HepG2 (cell line): ENCODE results near the gene DLX1. TPM values are rescaled to one million over a fixed set of nuclear protein-coding genes. Genes with fewer than 3 reads are reported as not detected.

ENCODE experiments used
- ATAC-seq: fragments of 200-7000 bp; cut with Tn5 transposase; 3 replicates; pipeline ENCODE4 v1.9.1; 2020; ENCODE audit warnings: mild to moderate bottlenecking, moderate library complexity
- BruUV-seq: library from RNA; stranded (reverse); fragments of 400-500 nt; replicated peaks from 2 replicates; lab custom pipeline; 2021; lab: Mats Ljungman, UMichigan
- CTCF ChIA-PET: fragments of 300-600 bp; formaldehyde crosslinking; extraction: SDS; loops from one replicate; lab custom pipeline; 2021; ENCODE audit warnings: low total read pairs, inconsistent platforms, low intra/inter-chr PET ratio; lab: Yijun Ruan, JAX
- POLR2A ChIA-PET: fragments of 350-600 bp; sonication (Branson Sonifier 250); formaldehyde crosslinking; loops from one replicate; lab custom pipeline; 2020; ENCODE audit warnings: antibody characterized with exemption, inconsistent platforms; lab: Yijun Ruan, JAX
- DNase-seq: peaks from one replicate; pipeline ENCODE4 v3.0.0-alpha.2; 2015; ENCODE audit warnings: low spot score
- FAIRE-seq: peaks from 3 replicates; lab custom pipeline; 2011; peaks lifted over from hg19 to GRCh38; lab: Jason Lieb, UNC
- H2AFZ ChIP-seq: one replicate; pipeline ENCODE4 v1.6.1; 2011; ENCODE audit warnings: low read length, inconsistent platforms
- H3K27ac ChIP-seq: fragments of 300-600 bp; 3 replicates; pipeline ENCODE4 v1.8.0; 2011; ENCODE audit warnings: mixed run types, mild to moderate bottlenecking, mixed read lengths, low read length, inconsistent platforms; ENCODE audit not compliant: insufficient read depth; ENCODE audit errors: extremely low read length
- H3K27me3 ChIP-seq, 2 experiments: fragments of 200-600 bp in 1 of 2; 2 replicates in 1 of 2; 3 replicates in 1 of 2; pipeline versions ENCODE4 v1.6.0 to v1.8.0; 2011; ENCODE audit warnings: low read length in 2 of 2, mild to moderate bottlenecking in 2 of 2, moderate library complexity in 2 of 2, inconsistent platforms in 1 of 2; ENCODE audit not compliant: insufficient read depth in 2 of 2, control insufficient read depth in 1 of 2
- H3K36me3 ChIP-seq, 2 experiments: fragments of 200-600 bp in 1 of 2; replicated peaks in 1 of 2; 2 replicates in 1 of 2; 3 replicates in 1 of 2; pipeline versions ENCODE4 v1.5.1 to v1.8.0; 2011; ENCODE audit warnings: low read length in 2 of 2, inconsistent platforms in 1 of 2; ENCODE audit not compliant: insufficient read depth in 2 of 2, control insufficient read depth in 1 of 2
- H3K4me1 ChIP-seq: 2 replicates; pipeline ENCODE4 v1.5.1; 2012; ENCODE audit warnings: low read length, inconsistent platforms; ENCODE audit not compliant: insufficient read depth
- H3K4me2 ChIP-seq: 2 replicates; pipeline ENCODE4 v1.6.0; 2011; ENCODE audit warnings: low read depth, low read length, inconsistent platforms
- H3K4me3 ChIP-seq, 3 experiments: fragments of 200-600 bp in 1 of 3; sonication (generic), shearing (Covaris generic) in 1 of 3; replicated peaks in 1 of 3; 2 replicates each; pipeline ENCODE4 v1.5.1; 2011 to 2016; ENCODE audit warnings: low read length in 3 of 3, inconsistent platforms in 2 of 3, low read depth in 2 of 3, mild to moderate bottlenecking in 2 of 3, control low read depth in 1 of 3, mixed read lengths in 1 of 3; ENCODE audit not compliant: insufficient read depth in 1 of 3
- H3K79me2 ChIP-seq: one replicate; pipeline ENCODE4 v1.6.1; 2011; ENCODE audit warnings: low read length, inconsistent platforms; ENCODE audit not compliant: insufficient read depth
- H3K9ac ChIP-seq: 2 replicates; pipeline ENCODE4 v1.6.0; 2011; ENCODE audit warnings: mild to moderate bottlenecking, low read depth, low read length, inconsistent platforms; ENCODE audit not compliant: insufficient read depth
- H3K9me3 ChIP-seq: 2 replicates; pipeline ENCODE4 v1.5.1; 2012; ENCODE audit warnings: mild to moderate bottlenecking, low read length
- H4K20me1 ChIP-seq: 2 replicates; pipeline ENCODE4 v1.6.0; 2011; ENCODE audit warnings: inconsistent platforms, mild to moderate bottlenecking, low read length, moderate library complexity; ENCODE audit not compliant: insufficient read depth
- AGO2 ChIP-seq: fragments of 200-400 bp; formaldehyde crosslinking; optimal IDR thresholded peaks from 2 replicates; pipeline ENCODE3; 2017; ENCODE audit warnings: mild to moderate bottlenecking, low read depth, low read length, moderate library complexity
- FOXC1 ChIP-seq: sonication (generic); formaldehyde crosslinking; IDR thresholded peaks from 2 replicates; pipeline ENCODE4 v1.8.0; 2022; ENCODE audit warnings: mild to moderate bottlenecking, missing genetic modification reagents, borderline replicate concordance
- GABPA ChIP-seq, 2 experiments: IDR thresholded peaks; 2 replicates each; pipeline ENCODE4 v1.6.1; 2011 to 2016; ENCODE audit warnings: low read depth in 2 of 2, low read length in 1 of 2, missing biosample characterization in 1 of 2, missing genetic modification characterization in 1 of 2
- MEIS2 ChIP-seq: sonication (generic); formaldehyde crosslinking; IDR thresholded peaks from 2 replicates; pipeline ENCODE4 v1.9.0; 2021; ENCODE audit warnings: mild to moderate bottlenecking, missing genetic modification reagents
- NFKBIZ ChIP-seq: IDR thresholded peaks from 2 replicates; pipeline ENCODE4 v1.6.1; 2018; ENCODE audit warnings: missing genetic modification reagents, missing compliant biosample characterization
- NONO ChIP-seq, 2 experiments: fragments of 450-650 bp in 1 of 2; sonication (generic) in 1 of 2; formaldehyde crosslinking in 1 of 2; IDR thresholded peaks in 1 of 2; conservative IDR thresholded peaks in 1 of 2; 2 replicates each; pipeline versions ENCODE4 v1.6.1 to v1.8.0; 2017 to 2022; ENCODE audit warnings: mild to moderate bottlenecking in 1 of 2, missing genetic modification reagents in 1 of 2, moderate library complexity in 1 of 2
- RERE ChIP-seq: IDR thresholded peaks from 2 replicates; pipeline ENCODE4 v1.6.1; 2016; ENCODE audit warnings: low read depth, missing genetic modification reagents, missing compliant biosample characterization
- SMAD1 ChIP-seq: sonication (generic); formaldehyde crosslinking; IDR thresholded peaks from 2 replicates; pipeline ENCODE4 v1.4.0; 2020; ENCODE audit warnings: missing genetic modification reagents, low read depth, mild to moderate bottlenecking, borderline replicate concordance
- STAG1 ChIP-seq: sonication (generic); formaldehyde crosslinking; IDR thresholded peaks from 2 replicates; pipeline ENCODE4 v1.4.0; 2020; ENCODE audit warnings: missing genetic modification reagents
- ZFY ChIP-seq: sonication (generic); formaldehyde crosslinking; IDR thresholded peaks from 2 replicates; pipeline ENCODE4 v1.4.0; 2020; ENCODE audit warnings: missing genetic modification reagents
- ZMAT3 ChIP-seq: sonication (generic); formaldehyde crosslinking; conservative IDR thresholded peaks from 2 replicates; pipeline ENCODE4 v1.7.0; 2021; ENCODE audit warnings: missing genetic modification reagents
- ZNF30 ChIP-seq: sonication (generic); formaldehyde crosslinking; IDR thresholded peaks from 2 replicates; pipeline ENCODE4 v1.5.0; 2020; ENCODE audit warnings: mild to moderate bottlenecking, missing genetic modification reagents
- ZNF891 ChIP-seq: sonication (generic); formaldehyde crosslinking; IDR thresholded peaks from 2 replicates; pipeline ENCODE4 v1.5.0; 2020; ENCODE audit warnings: mild to moderate bottlenecking, missing genetic modification reagents
- WGBS: methylation state at CpG from one replicate; pipeline ENCODE4 v1.1.6; 2017; ENCODE audit warnings: low lambda C conversion rate; 5-methylcytosine and 5-hydroxymethylcytosine counted together
- in situ Hi-C: cut with HindIII; loops from 2 replicates; pipeline ENCODE4 v1.10.0; 2017; ENCODE audit warnings: low pct_unique_long_range_greater_than_20kb; ENCODE audit not compliant: extremely low pct_ligation_motif_present
- intact Hi-C: fragments of 100-400 bp; cut with micrococcal nuclease; formaldehyde crosslinking; loops from one replicate; pipeline ENCODE4 v1.10.0; 2022; ENCODE audit not compliant: unreplicated experiment
- polyA plus RNA-seq, 8 experiments: library from polyadenylated mRNA; depleted of rRNA in 3 of 8; stranded (reverse) in 7 of 8; unstranded in 1 of 8; fragments of >200 nt; fragmentation: Illumina TruSeq in 4 of 8; extraction: Trizol in 4 of 8; gene quantifications; 2 replicates each; pipeline versions ENCODE4 v1.2.1 to v1.2.3, GENCODE V29; 2011 to 2016; ENCODE audit warnings: low read depth in 4 of 8, missing spikeins in 1 of 8, mixed read lengths in 1 of 8; ENCODE audit not compliant: insufficient read depth in 1 of 8
- total RNA-seq, 5 experiments: library from RNA; depleted of rRNA; stranded (reverse); fragments of >200 nt; fragmentation: Illumina TruSeq; extraction: Trizol; gene quantifications; 2 replicates each; pipeline ENCODE4 v1.2.3, GENCODE V29; 2016; ENCODE audit warnings: low read depth in 1 of 5
- TF ChIP-seq, protein P1 (sequence below): sonication (generic); formaldehyde crosslinking; IDR thresholded peaks from 2 replicates; pipeline ENCODE4 v1.5.1; 2020; ENCODE audit warnings: mild to moderate bottlenecking, moderate library complexity, missing genetic modification reagents
- TF ChIP-seq, protein P2 (sequence below): sonication (generic); formaldehyde crosslinking; IDR thresholded peaks from 2 replicates; pipeline ENCODE4 v1.4.0; 2020; ENCODE audit warnings: low read depth, mild to moderate bottlenecking, missing genetic modification reagents
- TF ChIP-seq, protein P3 (sequence below): sonication (generic); formaldehyde crosslinking; IDR thresholded peaks from 2 replicates; pipeline ENCODE4 v1.4.0; 2020; ENCODE audit warnings: missing genetic modification reagents, low read depth, mild to moderate bottlenecking, borderline replicate concordance

The DLX1 gene
- total and polyA plus RNA-seq, 2 of the 13 experiments (the other 11 are each of a cell fraction or from before 2014, with no cell fraction given) = 0.18 to 0.86 TPM

DNA sequence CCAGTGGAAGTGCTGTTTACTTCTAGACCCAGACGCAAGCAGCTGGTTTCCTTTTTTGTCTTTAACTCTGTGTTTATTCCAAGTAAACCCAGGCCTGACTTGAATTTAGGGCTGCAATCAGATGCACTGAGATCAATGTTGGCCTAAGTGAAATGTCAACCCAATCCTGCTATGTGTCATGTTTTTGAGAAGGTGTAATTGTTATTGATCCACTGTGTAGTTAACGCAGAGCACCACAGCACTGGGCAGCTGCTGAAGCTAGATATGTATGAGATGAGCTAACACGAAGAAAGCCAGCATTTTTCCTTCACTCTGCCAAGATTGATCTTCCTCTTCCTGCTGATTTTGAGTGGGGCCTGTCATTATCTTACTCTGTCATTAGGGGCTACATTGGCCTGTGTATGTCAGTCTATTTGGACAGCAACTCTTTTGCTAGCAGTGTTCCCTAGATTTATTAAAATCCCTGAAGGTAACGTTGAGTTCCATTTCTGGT is 18.9 kb upstream of the DLX1 start:
- Histone ChIP-seq H3K9ac (no peak overlapping the region), H3K9me3 (no peaks in the 10 kb centered on the region), H3K4me2 (no peak overlapping the region), H3K4me3 (no peak overlapping the region), H3K36me3 (peaks cover 3 to 5% of the 10 kb centered on the region in 2 experiments; a peak in 4 of 5 replicates), H3K4me1 (peaks cover 5% of the 10 kb centered on the region; the same call in 1 of the 2 replicates), H3K79me2 (no peaks in the 10 kb centered on the region), H3K27ac (no peak overlapping the region), H3K27me3 (no peaks in the 10 kb centered on the region), H4K20me1 (no peaks in the 10 kb centered on the region), H2AFZ (no peak overlapping the region)
- FAIRE-seq (no peak), ATAC-seq (no peak), DNase-seq (no peak)
- POLR2A ChIA-PET = no interaction called here
- intact Hi-C loops = no loop called here
- CTCF ChIA-PET = no interaction called here
- in situ Hi-C loops = no loop called here
- BruUV-seq = no TSS peak
- 88% methylated on average over 4 of the region's 4 CpGs for WGBS
- TF ChIP-seq ZFY (CRISPR knock-in tag) (no peak), NFKBIZ (CRISPR knock-in tag) (no peak), STAG1 (no peak), ZMAT3 (CRISPR knock-in tag) (no peak), NONO (IDR thresholded peaks at IDR 0.05) (no peak), NONO (CRISPR knock-in tag; conservative IDR thresholded peaks at IDR 0.05) (no peak), MEIS2 (no peak), ZNF30 (CRISPR knock-in tag) (no peak), FOXC1 (CRISPR knock-in tag) (no peak), ZNF891 (CRISPR knock-in tag) (no peak), GABPA (IDR thresholded peaks at IDR 0.05; ENCODE audit: low read depth, low read length) (no peak), GABPA (CRISPR knock-in tag; IDR thresholded peaks at IDR 0.05; ENCODE audit: low read depth) (no peak), SMAD1 (CRISPR knock-in tag) (no peak), RERE (CRISPR knock-in tag) (no peak), AGO2 (no peak)
- TF ChIP-seq, protein P1, sequence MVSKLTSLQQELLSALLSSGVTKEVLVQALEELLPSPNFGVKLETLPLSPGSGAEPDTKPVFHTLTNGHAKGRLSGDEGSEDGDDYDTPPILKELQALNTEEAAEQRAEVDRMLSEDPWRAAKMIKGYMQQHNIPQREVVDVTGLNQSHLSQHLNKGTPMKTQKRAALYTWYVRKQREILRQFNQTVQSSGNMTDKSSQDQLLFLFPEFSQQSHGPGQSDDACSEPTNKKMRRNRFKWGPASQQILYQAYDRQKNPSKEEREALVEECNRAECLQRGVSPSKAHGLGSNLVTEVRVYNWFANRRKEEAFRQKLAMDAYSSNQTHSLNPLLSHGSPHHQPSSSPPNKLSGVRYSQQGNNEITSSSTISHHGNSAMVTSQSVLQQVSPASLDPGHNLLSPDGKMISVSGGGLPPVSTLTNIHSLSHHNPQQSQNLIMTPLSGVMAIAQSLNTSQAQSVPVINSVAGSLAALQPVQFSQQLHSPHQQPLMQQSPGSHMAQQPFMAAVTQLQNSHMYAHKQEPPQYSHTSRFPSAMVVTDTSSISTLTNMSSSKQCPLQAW (CRISPR knock-in tag) = no peak
- TF ChIP-seq, protein P2, sequence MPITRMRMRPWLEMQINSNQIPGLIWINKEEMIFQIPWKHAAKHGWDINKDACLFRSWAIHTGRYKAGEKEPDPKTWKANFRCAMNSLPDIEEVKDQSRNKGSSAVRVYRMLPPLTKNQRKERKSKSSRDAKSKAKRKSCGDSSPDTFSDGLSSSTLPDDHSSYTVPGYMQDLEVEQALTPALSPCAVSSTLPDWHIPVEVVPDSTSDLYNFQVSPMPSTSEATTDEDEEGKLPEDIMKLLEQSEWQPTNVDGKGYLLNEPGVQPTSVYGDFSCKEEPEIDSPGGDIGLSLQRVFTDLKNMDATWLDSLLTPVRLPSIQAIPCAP (CRISPR knock-in tag) = no peak
- TF ChIP-seq, protein P3, sequence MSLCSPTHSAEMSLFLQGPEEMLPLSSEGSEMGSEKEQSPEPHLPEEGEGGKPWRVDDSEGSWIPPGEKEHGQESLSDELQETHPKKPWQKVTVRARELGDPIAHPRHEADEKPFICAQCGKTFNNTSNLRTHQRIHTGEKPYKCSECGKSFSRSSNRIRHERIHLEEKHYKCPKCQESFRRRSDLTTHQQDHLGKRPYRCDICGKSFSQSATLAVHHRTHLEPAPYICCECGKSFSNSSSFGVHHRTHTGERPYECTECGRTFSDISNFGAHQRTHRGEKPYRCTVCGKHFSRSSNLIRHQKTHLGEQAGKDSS (CRISPR knock-in tag) = no peak
